AG09319 (cell line): ENCODE measurements around the gene NCLN.
A peak's percentile ranks its signal among the peaks of the same experiment; 100 is the strongest.
"Not testable (repeated sequence)": the region's sequence is repeated elsewhere in the genome, so short reads cannot be mapped to it uniquely, and the experiment has no call there.

Source experiments
- DNase-seq: peaks from one replicate; pipeline ENCODE4 v3.0.0-alpha.2; 2010; ENCODE audit warnings: low read depth; ENCODE audit errors: extremely low read depth
- TF ChIP-seq, protein P1 (sequence below): IDR thresholded peaks from 2 replicates; pipeline ENCODE4 v1.5.1; 2011; ENCODE audit warnings: low read depth, mild to moderate bottlenecking, inconsistent platforms, low read length, moderate library complexity

The NCLN gene

DNA sequence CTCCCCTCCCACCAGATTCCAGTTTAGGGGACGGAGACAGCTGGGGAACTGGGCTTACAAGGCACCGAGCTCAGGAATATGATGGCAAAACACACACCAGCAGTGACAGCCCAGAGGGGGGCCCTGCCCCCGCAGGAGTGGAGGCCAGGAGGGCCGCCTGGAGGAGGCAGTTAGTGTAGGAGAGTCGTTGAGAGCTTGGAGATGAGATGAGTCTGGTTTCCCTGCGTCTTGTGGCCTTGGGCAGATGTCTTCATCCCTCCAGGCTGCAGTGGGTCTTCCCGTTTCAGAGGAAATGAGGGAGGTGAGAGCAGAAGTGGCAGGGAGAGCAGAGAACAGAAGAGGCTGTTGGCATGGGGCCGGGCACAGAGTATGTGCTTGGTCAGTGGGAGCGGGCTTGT lies 43.6 kb downstream of the NCLN start:
- TF ChIP-seq, protein P1, sequence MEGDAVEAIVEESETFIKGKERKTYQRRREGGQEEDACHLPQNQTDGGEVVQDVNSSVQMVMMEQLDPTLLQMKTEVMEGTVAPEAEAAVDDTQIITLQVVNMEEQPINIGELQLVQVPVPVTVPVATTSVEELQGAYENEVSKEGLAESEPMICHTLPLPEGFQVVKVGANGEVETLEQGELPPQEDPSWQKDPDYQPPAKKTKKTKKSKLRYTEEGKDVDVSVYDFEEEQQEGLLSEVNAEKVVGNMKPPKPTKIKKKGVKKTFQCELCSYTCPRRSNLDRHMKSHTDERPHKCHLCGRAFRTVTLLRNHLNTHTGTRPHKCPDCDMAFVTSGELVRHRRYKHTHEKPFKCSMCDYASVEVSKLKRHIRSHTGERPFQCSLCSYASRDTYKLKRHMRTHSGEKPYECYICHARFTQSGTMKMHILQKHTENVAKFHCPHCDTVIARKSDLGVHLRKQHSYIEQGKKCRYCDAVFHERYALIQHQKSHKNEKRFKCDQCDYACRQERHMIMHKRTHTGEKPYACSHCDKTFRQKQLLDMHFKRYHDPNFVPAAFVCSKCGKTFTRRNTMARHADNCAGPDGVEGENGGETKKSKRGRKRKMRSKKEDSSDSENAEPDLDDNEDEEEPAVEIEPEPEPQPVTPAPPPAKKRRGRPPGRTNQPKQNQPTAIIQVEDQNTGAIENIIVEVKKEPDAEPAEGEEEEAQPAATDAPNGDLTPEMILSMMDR = no peak
- no peak for DNase-seq

DNA sequence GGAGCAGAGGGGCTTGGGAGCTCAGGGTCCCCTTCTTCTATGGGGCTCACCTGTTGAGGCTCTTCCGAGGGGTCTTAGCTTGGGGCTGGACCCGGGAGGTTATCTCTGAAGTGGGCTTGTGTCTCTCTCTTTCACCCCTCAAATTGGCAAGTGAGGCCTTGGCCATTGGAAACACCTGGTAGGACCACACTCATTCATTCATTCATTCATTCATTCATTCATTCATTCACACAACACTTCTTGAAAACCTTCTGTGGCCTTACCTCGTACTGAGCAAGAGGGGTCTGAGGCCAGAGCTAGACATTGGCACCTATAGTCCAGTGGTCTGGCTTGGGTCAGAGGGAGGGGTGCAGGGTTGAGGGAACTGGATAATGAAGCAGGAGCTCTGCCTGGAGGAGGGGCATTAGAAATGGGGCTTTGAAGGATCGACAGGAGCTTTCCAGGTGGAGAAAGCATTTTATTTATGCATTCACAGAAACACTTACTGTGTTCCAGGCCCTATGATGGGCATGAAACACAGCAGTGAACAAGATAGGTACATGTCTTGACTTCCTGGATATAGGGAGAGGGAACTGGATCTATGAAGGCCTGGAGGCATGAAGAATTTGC lies 44.3 kb downstream of the NCLN start:
- DNase-seq = no peak
- TF ChIP-seq, protein P1 = no peak

DNA sequence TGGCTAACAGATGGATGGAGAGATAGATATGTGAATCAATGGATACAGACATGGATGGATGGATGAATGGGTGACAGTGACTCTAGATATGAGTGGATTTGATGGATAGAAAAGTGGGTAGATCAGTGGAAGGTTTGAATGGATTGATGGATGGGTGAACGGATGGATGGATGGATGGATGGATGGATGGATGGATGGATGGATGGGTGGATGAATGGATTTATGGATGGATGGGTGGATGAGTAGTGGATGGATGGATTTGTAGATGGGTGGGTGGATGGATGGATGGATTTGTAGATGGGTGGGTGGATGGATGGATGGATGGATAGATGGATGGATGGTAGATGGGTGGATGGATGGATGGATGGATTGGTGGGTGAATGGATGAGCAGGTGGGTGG lies 45.6 kb downstream of the NCLN start:
- TF ChIP-seq, protein P1 = no peak
- no peak for DNase-seq

DNA sequence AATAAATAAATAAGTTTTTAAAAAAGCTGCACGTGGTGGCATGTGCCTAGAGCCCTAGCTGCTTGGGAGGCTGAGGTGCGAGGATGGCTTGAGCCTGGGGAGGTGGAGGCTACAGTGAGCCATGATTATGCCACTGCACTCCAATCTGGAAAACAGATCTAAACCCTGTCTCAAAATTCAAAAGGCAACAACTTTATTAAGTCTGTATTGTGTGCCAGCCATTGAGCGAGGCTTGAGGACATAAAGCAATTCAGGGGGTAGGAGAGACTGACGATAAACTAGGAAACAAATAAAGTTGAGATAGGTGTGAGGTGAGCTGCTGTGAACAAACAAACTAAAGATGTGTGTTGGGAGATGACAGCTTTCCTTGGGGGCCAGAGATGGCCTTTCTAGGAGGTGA lies 47.4 kb downstream of the NCLN start:
- TF ChIP-seq, protein P1 = no peak
- DNase-seq = no peak

DNA sequence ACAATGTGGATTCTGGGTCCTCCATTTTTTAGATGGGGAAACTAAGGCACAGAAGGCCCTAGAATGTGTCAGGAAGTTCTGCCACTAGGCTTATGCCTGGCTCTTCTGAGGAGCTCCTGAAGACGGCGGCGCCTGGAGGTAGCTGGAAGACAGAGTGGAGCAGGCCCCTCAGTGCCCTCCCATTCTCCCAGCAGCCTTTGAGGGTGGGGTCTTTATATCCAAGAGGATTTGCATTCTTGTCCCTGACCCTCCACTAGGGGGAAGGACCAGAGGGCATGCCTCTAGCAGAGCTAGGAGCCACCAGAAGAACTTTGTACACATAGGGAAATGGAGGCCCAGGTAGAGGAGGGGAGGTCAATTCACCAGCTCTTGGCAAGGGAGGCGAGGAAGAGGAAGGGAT lies 48.1 kb downstream of the NCLN start:
- TF ChIP-seq, protein P1 = no peak
- DNase-seq = no peak

DNA sequence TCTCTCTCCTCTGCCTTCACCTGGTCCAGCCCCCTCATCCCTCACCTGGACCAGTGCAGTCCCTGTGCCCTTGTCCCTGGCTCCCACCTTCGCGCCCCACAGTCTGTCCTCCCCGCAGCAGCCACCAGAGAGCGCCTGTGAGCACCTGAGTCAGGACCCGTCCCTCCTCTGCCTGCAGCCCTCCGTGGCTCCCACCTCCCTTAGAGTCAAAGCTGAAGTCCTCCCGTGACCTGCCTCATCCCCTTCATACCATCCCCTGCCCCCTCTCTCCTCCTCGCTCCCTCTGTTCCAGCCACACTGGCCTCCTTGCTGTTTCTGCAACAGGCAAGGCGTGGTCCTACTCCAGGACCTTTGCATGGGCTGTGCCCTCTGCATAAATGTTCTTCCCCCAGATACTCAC lies 49.1 kb downstream of the NCLN start:
- TF ChIP-seq, protein P1 = peak; percentile 6
- DNase-seq = no peak

DNA sequence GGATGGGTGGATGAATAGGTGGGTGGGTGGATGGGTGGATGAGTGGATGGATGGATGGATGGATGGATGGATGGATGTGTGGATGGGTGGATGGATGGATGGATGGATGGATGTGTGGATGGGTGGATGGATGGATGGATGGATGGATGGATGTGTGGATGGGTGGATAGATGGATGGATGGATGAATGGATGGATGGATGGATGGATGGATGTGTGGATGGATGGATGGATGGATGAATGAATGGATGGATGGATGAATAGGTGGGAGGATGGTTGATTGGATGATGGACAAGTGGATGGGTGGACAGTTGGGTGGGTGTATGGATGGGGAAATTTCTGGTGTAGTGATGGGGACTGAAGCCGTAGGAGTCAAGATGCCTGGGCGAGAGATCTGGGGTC lies 49.9 kb downstream of the NCLN start:
- DNase-seq = not testable (repeated sequence)

DNA sequence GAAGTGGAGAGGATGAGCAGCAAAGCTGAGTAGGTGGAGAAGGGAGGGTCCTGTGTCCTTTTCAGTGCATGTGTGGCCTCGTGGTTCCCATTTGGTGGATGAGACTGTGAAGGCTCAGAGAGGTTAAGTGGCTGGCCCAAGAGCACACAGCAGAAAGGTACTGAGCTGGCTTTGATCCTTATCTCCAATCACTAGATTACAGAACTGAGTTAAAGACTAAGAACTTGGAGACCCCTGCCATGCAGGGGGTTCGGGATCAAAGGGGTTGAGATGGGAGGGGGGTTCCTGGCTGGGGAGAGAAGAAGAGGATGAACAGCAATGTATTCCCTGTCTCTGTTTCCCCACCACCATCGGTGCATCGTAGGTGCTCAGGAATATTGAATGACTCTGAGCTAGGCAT lies 50.5 kb downstream of the NCLN start:
- TF ChIP-seq, protein P1 = no peak
- DNase-seq = no peak
